ENCODE results near the gene STX18.

Gene STX18

GRCh38 chr4:4456351-4456750 is 85.5 kb downstream of the STX18 start:
- Histone ChIP-seq H3K27me3 (ENCODE audit: control insufficient read depth, insufficient read depth, low read length) (no peaks in the 10 kb centered on the region), H3K4me1 (ENCODE audit: control insufficient read depth, insufficient read depth, low read length) (peaks cover 5% of the 10 kb centered on the region), H3K4me3 (ENCODE audit: low read length) (no peak overlapping the region), H3K9me3 (replicated peaks; ENCODE audit: low read length) (no peaks in the 10 kb centered on the region), H3K36me3 (ENCODE audit: insufficient read depth, low read length) (peaks cover 43% of the 10 kb centered on the region), H3K9ac (ENCODE audit: low read depth, low read length) (no peak overlapping the region), H3K4me2 (ENCODE audit: low read length) (no peak overlapping the region)

DNA sequence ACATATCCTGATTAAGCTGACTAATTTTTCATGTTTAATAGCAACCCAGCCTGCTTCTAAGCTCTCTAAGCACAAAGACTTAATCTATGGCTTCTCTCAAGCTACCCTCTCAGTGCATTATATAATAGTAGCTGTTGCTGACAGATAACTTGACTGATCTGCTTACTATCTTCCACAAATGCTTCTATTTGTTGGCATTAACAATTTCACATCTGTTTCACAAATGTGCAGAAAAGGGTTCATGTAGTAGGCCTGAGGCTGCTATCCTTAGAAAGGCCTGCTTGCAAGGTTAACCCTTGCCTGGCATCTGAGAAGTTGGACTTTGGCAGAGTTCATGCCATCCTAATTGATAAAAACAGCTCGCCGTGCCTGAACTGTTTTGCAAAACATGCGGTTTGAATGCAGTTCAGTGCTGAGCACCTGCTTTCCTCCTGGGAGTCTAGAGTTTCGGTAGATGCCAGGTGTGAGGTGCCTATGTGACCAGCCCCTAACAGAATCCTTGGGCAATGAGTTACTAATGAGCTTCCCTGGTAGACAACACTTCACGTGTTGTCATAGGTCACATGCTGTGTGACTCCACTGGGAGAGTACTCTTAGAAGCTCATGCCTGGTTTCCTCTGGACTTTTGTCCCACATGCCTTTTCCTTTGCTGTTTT is 86.5 kb downstream of the STX18 start:
- Histone ChIP-seq H3K4me1 (ENCODE audit: control insufficient read depth, insufficient read depth, low read length) (peaks cover 5% of the 10 kb centered on the region), H3K4me3 (ENCODE audit: low read length) (no peak overlapping the region), H3K27me3 (ENCODE audit: control insufficient read depth, insufficient read depth, low read length) (no peaks in the 10 kb centered on the region), H3K36me3 (ENCODE audit: insufficient read depth, low read length) (peaks cover 43% of the 10 kb centered on the region), H3K4me2 (ENCODE audit: low read length) (no peak overlapping the region), H3K9ac (ENCODE audit: low read depth, low read length) (no peak overlapping the region), H3K9me3 (replicated peaks; ENCODE audit: low read length) (no peaks in the 10 kb centered on the region)

DNA sequence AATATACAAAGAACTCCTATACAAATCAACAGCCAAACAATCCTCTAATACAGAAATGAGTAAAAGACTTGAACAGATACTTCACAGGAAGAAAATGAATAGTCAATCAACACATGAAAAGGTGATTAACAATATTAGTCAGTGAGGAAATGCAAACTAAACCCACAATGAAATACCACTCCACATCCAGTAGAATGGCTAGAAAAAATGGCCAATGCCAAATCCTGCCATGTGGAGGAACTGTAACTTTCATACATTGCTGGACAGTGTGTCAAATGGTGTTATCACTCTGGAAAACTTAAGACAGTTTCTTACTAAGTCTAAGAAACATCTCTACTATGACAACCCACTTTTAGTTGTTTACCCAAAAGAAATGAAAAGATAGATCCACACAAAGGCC is 95.4 kb downstream of the STX18 start:
- H3K9me3 ChIP-seq (replicated peaks; ENCODE audit: low read length): no peaks in the 10 kb centered on the region

GRCh38 chr4:4443821-4444220 is 98.0 kb downstream of the STX18 start:
- H3K27me3 ChIP-seq (ENCODE audit: control insufficient read depth, insufficient read depth, low read length): no peaks in the 10 kb centered on the region

More for the DNA sequence above, 95.4 kb downstream of the STX18 start:
- Histone ChIP-seq H3K4me2 (ENCODE audit: low read length) (no peak overlapping the region), H3K36me3 (ENCODE audit: insufficient read depth, low read length) (peaks cover 3% of the 10 kb centered on the region), H3K4me1 (ENCODE audit: control insufficient read depth, insufficient read depth, low read length) (peaks cover 13% of the 10 kb centered on the region), H3K27me3 (ENCODE audit: control insufficient read depth, insufficient read depth, low read length) (no peaks in the 10 kb centered on the region), H3K4me3 (ENCODE audit: low read length) (no peak overlapping the region), H3K9ac (ENCODE audit: low read depth, low read length) (no peak overlapping the region)

DNA sequence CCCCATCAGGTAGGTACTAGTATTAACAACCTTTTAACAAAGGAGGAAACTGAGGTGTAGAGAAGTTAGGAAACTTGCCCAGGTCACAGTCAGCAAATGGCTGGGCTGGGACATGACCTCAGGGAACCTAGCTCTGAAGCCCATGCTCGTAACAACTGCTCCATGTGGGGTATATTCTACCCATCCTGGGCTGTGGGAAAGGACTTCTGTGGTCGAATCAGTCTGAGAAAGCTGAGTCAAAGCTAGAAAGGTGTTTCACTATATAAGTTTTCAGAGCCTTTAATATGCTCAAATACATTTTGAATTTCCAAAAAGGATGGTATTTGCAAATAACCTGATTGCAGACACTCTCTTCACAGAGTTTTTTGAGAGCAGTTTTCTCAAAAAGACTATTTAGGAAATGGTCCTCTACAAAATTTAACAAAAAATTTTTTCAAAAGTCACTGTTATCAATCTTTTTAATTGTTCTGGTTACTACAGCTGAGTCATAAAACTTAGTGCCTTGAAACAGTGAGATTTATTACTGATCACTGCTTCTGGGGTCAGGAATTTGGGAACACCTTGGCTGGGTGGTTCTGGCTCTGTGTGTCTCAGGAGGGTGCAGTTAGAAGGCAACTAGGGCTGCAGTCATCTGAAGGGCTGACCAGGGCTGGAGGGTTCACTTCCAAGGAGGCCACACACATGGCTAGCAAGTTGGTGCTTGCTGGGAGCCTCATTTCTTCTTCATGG is 101.4 kb downstream of the STX18 start:
- Histone ChIP-seq H3K4me1 (ENCODE audit: control insufficient read depth, insufficient read depth, low read length) (peaks cover 13% of the 10 kb centered on the region), H3K36me3 (ENCODE audit: insufficient read depth, low read length) (peaks cover 7% of the 10 kb centered on the region), H3K9me3 (replicated peaks; ENCODE audit: low read length) (no peaks in the 10 kb centered on the region), H3K27me3 (ENCODE audit: control insufficient read depth, insufficient read depth, low read length) (no peaks in the 10 kb centered on the region), H3K4me3 (ENCODE audit: low read length) (no peak overlapping the region), H3K9ac (ENCODE audit: low read depth, low read length) (no peak overlapping the region), H3K4me2 (ENCODE audit: low read length) (no peak overlapping the region)

More at GRCh38 chr4:4443821-4444220, 98.0 kb downstream of the STX18 start:
- no peak overlapping the region for H3K9ac ChIP-seq (ENCODE audit: low read depth, low read length)
- peak overlapping the region; percentile 42 for H3K4me2 ChIP-seq (ENCODE audit: low read length)
- H3K36me3 ChIP-seq (ENCODE audit: insufficient read depth, low read length): no peaks in the 10 kb centered on the region
- peaks cover 13% of the 10 kb centered on the region for H3K4me1 ChIP-seq (ENCODE audit: control insufficient read depth, insufficient read depth, low read length)
- no peak overlapping the region for H3K4me3 ChIP-seq (ENCODE audit: low read length)
- H3K9me3 ChIP-seq (replicated peaks; ENCODE audit: low read length): no peaks in the 10 kb centered on the region

DNA sequence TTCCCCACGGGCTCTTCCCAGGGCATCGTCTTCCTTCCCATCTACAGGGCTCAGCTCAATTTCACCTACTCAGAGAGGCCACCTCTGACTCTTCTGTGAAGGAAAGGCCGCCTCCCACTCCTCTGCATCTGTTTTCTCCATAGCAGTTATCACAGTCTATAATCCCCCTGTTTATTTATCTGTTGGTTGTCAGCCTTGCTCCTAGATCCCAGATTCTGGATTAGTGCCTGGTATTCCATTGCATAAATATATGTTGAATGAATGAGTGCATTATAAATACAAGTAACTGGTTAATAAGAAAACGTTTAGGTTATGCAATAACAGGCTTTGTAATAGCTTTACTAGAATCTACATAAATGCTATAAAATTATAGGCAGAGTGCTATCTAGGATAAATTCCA is 102.1 kb downstream of the STX18 start:
- H3K9ac ChIP-seq (ENCODE audit: low read depth, low read length): no peak overlapping the region
- peaks cover 13% of the 10 kb centered on the region for H3K4me1 ChIP-seq (ENCODE audit: control insufficient read depth, insufficient read depth, low read length)
- H3K9me3 ChIP-seq (replicated peaks; ENCODE audit: low read length): no peaks in the 10 kb centered on the region
- no peak overlapping the region for H3K4me2 ChIP-seq (ENCODE audit: low read length)
- peaks cover 11% of the 10 kb centered on the region for H3K36me3 ChIP-seq (ENCODE audit: insufficient read depth, low read length)
- H3K4me3 ChIP-seq (ENCODE audit: low read length): no peak overlapping the region
- no peaks in the 10 kb centered on the region for H3K27me3 ChIP-seq (ENCODE audit: control insufficient read depth, insufficient read depth, low read length)

DNA sequence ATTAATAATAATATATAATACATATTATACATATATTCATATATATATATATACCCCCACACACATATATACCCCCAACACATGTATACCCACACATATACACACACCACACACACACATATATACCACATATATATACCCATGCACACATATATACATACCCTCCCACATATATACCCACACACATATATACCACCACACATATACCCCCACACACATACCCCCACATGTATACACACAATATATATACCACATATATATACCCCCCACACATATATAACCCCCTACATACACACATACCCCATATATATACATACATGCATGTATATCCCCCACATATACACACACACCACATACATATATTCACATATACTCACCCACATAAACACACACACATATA is 103.0 kb downstream of the STX18 start:
- peaks cover 8% of the 10 kb centered on the region for H3K4me1 ChIP-seq (ENCODE audit: control insufficient read depth, insufficient read depth, low read length)
- no peak overlapping the region for H3K4me2 ChIP-seq (ENCODE audit: low read length)
- H3K9me3 ChIP-seq (replicated peaks; ENCODE audit: low read length): no peaks in the 10 kb centered on the region
- no peak overlapping the region for H3K9ac ChIP-seq (ENCODE audit: low read depth, low read length)
- peaks cover 18% of the 10 kb centered on the region for H3K36me3 ChIP-seq (ENCODE audit: insufficient read depth, low read length)
- H3K27me3 ChIP-seq (ENCODE audit: control insufficient read depth, insufficient read depth, low read length): no peaks in the 10 kb centered on the region
- H3K4me3 ChIP-seq (ENCODE audit: low read length): no peak overlapping the region

GRCh38 chr4:4437798-4438470 is 103.9 kb downstream of the STX18 start:
- Histone ChIP-seq H3K27me3 (ENCODE audit: control insufficient read depth, insufficient read depth, low read length) (no peaks in the 10 kb centered on the region), H3K4me1 (ENCODE audit: control insufficient read depth, insufficient read depth, low read length) (no peaks in the 10 kb centered on the region), H3K4me3 (ENCODE audit: low read length) (no peak overlapping the region), H3K9ac (ENCODE audit: low read depth, low read length) (no peak overlapping the region), H3K4me2 (ENCODE audit: low read length) (no peak overlapping the region), H3K9me3 (replicated peaks; ENCODE audit: low read length) (no peaks in the 10 kb centered on the region), H3K36me3 (ENCODE audit: insufficient read depth, low read length) (peaks cover 23% of the 10 kb centered on the region)

DNA sequence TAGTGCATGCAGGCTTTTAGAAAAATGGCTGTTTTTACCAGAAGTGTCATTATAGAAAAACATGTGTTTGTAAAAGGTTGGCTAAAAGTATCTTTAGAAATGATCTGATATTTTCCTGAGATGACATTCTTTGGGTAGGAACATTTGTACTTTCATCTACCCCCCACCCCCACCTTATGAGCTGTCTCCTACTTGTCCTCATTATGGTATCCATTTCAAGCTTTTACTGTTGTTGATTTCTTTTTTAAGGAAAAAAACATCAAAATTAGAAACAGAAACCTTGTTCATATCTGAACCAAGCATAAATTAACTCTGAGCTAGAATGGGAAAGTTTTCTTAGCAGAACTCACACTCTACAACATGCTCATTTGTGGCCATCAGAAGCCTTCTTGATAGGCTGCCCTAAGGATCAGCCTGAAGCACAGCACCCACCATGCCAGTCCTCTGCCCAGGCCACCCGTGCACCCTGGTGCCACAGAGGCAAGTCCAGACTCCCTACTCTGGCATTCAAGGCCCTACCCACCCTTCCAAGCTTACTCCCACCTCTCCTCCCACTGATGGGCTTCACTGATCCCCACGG is 105.5 kb downstream of the STX18 start:
- H3K9me3 ChIP-seq (replicated peaks; ENCODE audit: low read length): no peaks in the 10 kb centered on the region
- no peak overlapping the region for H3K4me3 ChIP-seq (ENCODE audit: low read length)
- peaks cover 23% of the 10 kb centered on the region for H3K36me3 ChIP-seq (ENCODE audit: insufficient read depth, low read length)
- no peak overlapping the region for H3K4me2 ChIP-seq (ENCODE audit: low read length)
- H3K27me3 ChIP-seq (ENCODE audit: control insufficient read depth, insufficient read depth, low read length): no peaks in the 10 kb centered on the region
- no peak overlapping the region for H3K9ac ChIP-seq (ENCODE audit: low read depth, low read length)
- no peaks in the 10 kb centered on the region for H3K4me1 ChIP-seq (ENCODE audit: control insufficient read depth, insufficient read depth, low read length)

DNA sequence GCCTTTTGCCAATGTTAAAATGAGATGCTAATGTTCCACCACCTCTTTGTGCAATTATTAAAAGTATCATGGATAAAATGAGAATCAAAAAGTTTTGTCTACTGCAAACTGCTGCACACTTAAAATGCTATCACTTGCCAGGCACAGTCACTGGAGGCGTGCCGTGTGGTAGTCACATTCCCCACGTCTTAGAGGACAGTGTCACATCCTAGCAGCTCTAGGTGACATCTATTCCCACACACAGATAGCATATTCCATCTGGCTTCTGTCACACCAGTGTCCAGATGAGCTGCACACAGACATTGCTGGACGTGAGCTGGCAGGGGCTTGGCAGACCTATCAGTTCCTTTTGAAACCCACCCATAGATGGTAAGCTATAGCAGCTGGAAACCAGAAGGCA is 107.9 kb downstream of the STX18 start:
- H3K9ac ChIP-seq (ENCODE audit: low read depth, low read length): no peak overlapping the region
- H3K4me2 ChIP-seq (ENCODE audit: low read length): no peak overlapping the region
- no peaks in the 10 kb centered on the region for H3K27me3 ChIP-seq (ENCODE audit: control insufficient read depth, insufficient read depth, low read length)
- H3K36me3 ChIP-seq (ENCODE audit: insufficient read depth, low read length): peaks cover 24% of the 10 kb centered on the region
- no peaks in the 10 kb centered on the region for H3K9me3 ChIP-seq (replicated peaks; ENCODE audit: low read length)
- peaks cover 15% of the 10 kb centered on the region for H3K4me1 ChIP-seq (ENCODE audit: control insufficient read depth, insufficient read depth, low read length)
- no peak overlapping the region for H3K4me3 ChIP-seq (ENCODE audit: low read length)

DNA sequence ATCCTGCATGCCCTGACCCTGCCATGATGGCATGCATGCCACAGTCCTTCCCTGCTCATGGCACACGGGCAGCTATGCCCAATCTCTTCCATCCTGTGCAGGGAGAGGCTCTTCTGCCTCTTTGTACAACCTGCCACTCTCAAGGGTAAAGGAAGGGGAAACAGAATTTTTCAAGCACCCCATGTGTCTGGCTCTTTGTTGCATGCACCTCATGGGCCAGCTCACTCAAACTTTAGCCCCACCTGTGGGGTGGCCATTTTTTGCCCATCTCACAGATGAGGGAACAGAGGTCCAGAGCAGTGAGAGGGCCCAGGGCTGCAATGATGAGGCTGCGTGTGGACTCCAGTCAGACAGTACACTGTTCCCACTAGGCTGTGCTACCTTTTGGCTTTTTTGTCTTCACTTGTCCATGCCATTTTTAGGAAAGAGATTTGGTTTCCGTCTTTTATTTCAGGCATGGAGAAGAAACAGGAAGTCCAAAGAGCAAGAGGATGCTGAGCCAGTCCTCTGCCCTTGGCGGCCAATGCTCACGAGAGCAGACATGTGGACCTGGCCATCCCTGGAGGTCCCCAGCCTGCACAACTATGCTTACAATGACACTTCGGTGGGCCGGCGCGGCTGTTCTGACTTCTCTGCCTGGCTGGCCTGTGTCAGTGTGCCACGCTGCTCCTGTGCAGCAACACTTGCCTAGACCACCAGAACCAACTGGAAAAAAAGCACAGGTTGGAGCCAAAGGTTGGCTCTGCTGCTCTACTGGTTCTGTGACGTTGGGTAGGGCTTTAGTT is 109.3 kb downstream of the STX18 start:
- Histone ChIP-seq H3K4me1 (ENCODE audit: control insufficient read depth, insufficient read depth, low read length) (peaks cover 15% of the 10 kb centered on the region), H3K27me3 (ENCODE audit: control insufficient read depth, insufficient read depth, low read length) (no peaks in the 10 kb centered on the region), H3K9me3 (replicated peaks; ENCODE audit: low read length) (no peaks in the 10 kb centered on the region), H3K4me3 (ENCODE audit: low read length) (no peak overlapping the region), H3K36me3 (ENCODE audit: insufficient read depth, low read length) (peaks cover 29% of the 10 kb centered on the region), H3K4me2 (ENCODE audit: low read length) (no peak overlapping the region), H3K9ac (ENCODE audit: low read depth, low read length) (no peak overlapping the region)

All from skeletal muscle satellite cell (primary cell).